ENCODE data around the gene OPTN. TPM values are rescaled to one million over a fixed set of nuclear protein-coding genes. Genes with fewer than 3 reads are reported as not detected.

The OPTN gene
- total and polyA plus RNA-seq, 2 of the 8 experiments (the other 6 are each of a cell fraction or from before 2014, with no cell fraction given), result 4.8 to 20.1 TPM

DNA sequence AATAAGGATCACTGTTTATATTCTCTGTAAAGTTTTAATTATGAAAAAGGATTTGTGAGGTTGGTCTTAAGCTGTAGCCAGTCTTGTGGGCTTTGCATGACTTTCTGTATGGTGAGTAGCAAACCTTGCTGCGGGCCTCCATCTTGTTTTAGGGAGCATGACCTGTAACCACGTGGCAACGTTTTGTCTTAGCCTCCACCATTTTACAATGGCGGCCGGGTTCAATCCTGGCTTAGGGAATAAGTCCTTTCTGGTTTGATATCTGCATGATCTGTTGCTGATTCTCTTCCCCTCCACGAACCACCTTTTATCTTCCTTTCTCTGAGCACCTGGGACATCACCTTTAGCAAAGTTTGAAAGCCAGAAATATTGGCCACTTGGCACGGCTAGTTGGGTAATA is 32.5 kb upstream of the OPTN start:
- H2BK12ac ChIP-seq (ENCODE audit: low read depth, low read length), result no peak overlapping the region
- H3K9ac ChIP-seq (replicated peaks in 1 of 4; ENCODE audit: extremely low read depth in 1 of 4, low read depth in 3 of 4, low read length in 3 of 4), result no peak overlapping the region
- H3K23me2 ChIP-seq (ENCODE audit: low read depth, low read length), result no peaks in the 10 kb centered on the region
- H3K4me3 ChIP-seq (ENCODE audit: extremely low read depth in 1 of 4, insufficient read depth in 2 of 4, low read depth in 3 of 4, low read length in 4 of 4), result no peak overlapping the region
- no peak overlapping the region for H2BK15ac ChIP-seq (ENCODE audit: low read length)
- H2BK120ac ChIP-seq (replicated peaks; ENCODE audit: low read depth, low read length), result no peak overlapping the region
- no peak overlapping the region for H4K8ac ChIP-seq (ENCODE audit: extremely low read depth, insufficient read depth, low read length)
- H2BK5ac ChIP-seq (ENCODE audit: low read depth, low read length), result no peak overlapping the region
- no peak overlapping the region for H2BK20ac ChIP-seq (ENCODE audit: low read length)
- DNase-seq (ENCODE audit: low read depth in 1 of 2, low spot score in 2 of 2) (no peak), FAIRE-seq (no peak)
- H3K27me3 ChIP-seq (replicated peaks in 1 of 4; ENCODE audit: control insufficient read depth in 3 of 4, extremely low read depth in 1 of 4, insufficient read depth in 3 of 4, low read length in 3 of 4), result no peaks in the 10 kb centered on the region; a peak in 1 of 7 replicates
- H3K23ac ChIP-seq (ENCODE audit: insufficient read length), result no peak overlapping the region
- H3K56ac ChIP-seq (replicated peaks; ENCODE audit: insufficient read length, low read depth, low read length), result no peak overlapping the region
- H3K79me1 ChIP-seq (ENCODE audit: low read depth, low read length), result no peaks in the 10 kb centered on the region
- no peak overlapping the region for H4K91ac ChIP-seq (replicated peaks; ENCODE audit: insufficient read length, low read length)
- no peak overlapping the region for H3K4ac ChIP-seq (replicated peaks; ENCODE audit: insufficient read length, low read depth, low read length)
- WGBS, 2 experiments (ENCODE audit: extremely low coverage in 1 of 2, insufficient coverage in 1 of 2, insufficient read length in 1 of 2, insufficient replicate concordance in 2 of 2, low coverage in 1 of 2, low lambda C conversion rate in 2 of 2, missing lambda C conversion rate in 1 of 2), result 85% methylated on average over 7 of the region's 7 CpGs; no CpG with 5 or more reads in 1 of the 2 experiments
- TF ChIP-seq RBBP5 (IDR thresholded peaks at IDR 0.05; ENCODE audit: borderline replicate concordance, low read depth, low read length) (no peak), CBX5 (IDR thresholded peaks at IDR 0.05; ENCODE audit: low read depth, low read length) (no peak), YY1 (IDR thresholded peaks at IDR 0.05; ENCODE audit: low read depth, low read length) (peak; percentile 60; the same call in 1 of the 2 replicates)
- no peak overlapping the region for H2AFZ ChIP-seq (ENCODE audit: low read length)
- H3K4me1 ChIP-seq (replicated peaks in 1 of 4; ENCODE audit: control insufficient read depth in 3 of 4, insufficient read depth in 4 of 4, low read length in 3 of 4), result no peaks in the 10 kb centered on the region; a peak in 1 of 7 replicates
- no peak overlapping the region for H3K14ac ChIP-seq (ENCODE audit: insufficient read length)
- H3K9me3 ChIP-seq (ENCODE audit: insufficient read depth in 2 of 2, low read depth in 1 of 2, low read length in 1 of 2), result peaks cover 10 to 12% of the 10 kb centered on the region in 2 experiments; a peak in 2 of 4 replicates
- no peak overlapping the region for H4K5ac ChIP-seq (ENCODE audit: insufficient read length, low read depth, low read length)
- H3K27ac ChIP-seq (ENCODE audit: low read depth, low read length), result no peak overlapping the region
- H3K36me3 ChIP-seq (ENCODE audit: control insufficient read depth in 2 of 4, insufficient read depth in 4 of 4, low read length in 3 of 4), result no peaks in the 10 kb centered on the region; a peak in 1 of 8 replicates
- H3K79me2 ChIP-seq (ENCODE audit: control insufficient read depth in 1 of 2, insufficient read depth in 2 of 2, low read length in 2 of 2), result no peaks in the 10 kb centered on the region
- no peak overlapping the region for H3K4me2 ChIP-seq (ENCODE audit: insufficient read depth in 1 of 2, low read depth in 2 of 2, low read length in 2 of 2)
- CTCF ChIA-PET (ENCODE audit: partially characterized antibody), result interaction anchor here (1.9 to 2.0 kb wide), 2 partner anchors 10 to 15 kb away, joined by 6 to 8 read pairs; no protein-coding TSS in a partner anchor
- POLR2A ChIA-PET (ENCODE audit: partially characterized antibody), result no interaction called here
- no peak overlapping the region for H2AK5ac ChIP-seq (ENCODE audit: low read depth, low read length)
- H3K18ac ChIP-seq (ENCODE audit: extremely low read depth, low read length), result no peak overlapping the region
- H4K20me1 ChIP-seq (replicated peaks in 1 of 2; ENCODE audit: control insufficient read depth in 1 of 2, insufficient read depth in 2 of 2, low read length in 2 of 2), result no peaks in the 10 kb centered on the region

All from H1 (cell line).